WTC11 (cell line): Measurements from ENCODE around the gene MYO5B.

Experiments
- NR1H2 ChIP-seq: sonication (generic); formaldehyde crosslinking; IDR thresholded peaks from 2 replicates; pipeline ENCODE4 v1.9.0; 2021; ENCODE audit warnings: mild to moderate bottlenecking, moderate library complexity, missing genetic modification reagents
- PRDM15 ChIP-seq: sonication (generic); formaldehyde crosslinking; IDR thresholded peaks from 2 replicates; pipeline ENCODE4 v1.8.0; 2022; ENCODE audit warnings: missing genetic modification reagents
- USF2 ChIP-seq: sonication (generic); formaldehyde crosslinking; IDR thresholded peaks from 2 replicates; pipeline ENCODE4 v1.8.1; 2023; ENCODE audit warnings: mild to moderate bottlenecking, missing genetic modification reagents, moderate library complexity
- TF ChIP-seq, protein P1 (sequence below): fragments of 200-600 bp; IDR thresholded peaks from 2 replicates; pipeline ENCODE4 v1.8.0; 2022; ENCODE audit warnings: antibody characterized with exemption
- TF ChIP-seq, protein P2 (sequence below): sonication (generic); formaldehyde crosslinking; IDR thresholded peaks from 2 replicates; pipeline ENCODE4 v1.8.1; 2023; ENCODE audit warnings: mild to moderate bottlenecking, missing genetic modification reagents, borderline replicate concordance

GRCh38 chr18:49884465-49884864, 310.5 kb downstream of the MYO5B start:
- TF ChIP-seq, protein P1, sequence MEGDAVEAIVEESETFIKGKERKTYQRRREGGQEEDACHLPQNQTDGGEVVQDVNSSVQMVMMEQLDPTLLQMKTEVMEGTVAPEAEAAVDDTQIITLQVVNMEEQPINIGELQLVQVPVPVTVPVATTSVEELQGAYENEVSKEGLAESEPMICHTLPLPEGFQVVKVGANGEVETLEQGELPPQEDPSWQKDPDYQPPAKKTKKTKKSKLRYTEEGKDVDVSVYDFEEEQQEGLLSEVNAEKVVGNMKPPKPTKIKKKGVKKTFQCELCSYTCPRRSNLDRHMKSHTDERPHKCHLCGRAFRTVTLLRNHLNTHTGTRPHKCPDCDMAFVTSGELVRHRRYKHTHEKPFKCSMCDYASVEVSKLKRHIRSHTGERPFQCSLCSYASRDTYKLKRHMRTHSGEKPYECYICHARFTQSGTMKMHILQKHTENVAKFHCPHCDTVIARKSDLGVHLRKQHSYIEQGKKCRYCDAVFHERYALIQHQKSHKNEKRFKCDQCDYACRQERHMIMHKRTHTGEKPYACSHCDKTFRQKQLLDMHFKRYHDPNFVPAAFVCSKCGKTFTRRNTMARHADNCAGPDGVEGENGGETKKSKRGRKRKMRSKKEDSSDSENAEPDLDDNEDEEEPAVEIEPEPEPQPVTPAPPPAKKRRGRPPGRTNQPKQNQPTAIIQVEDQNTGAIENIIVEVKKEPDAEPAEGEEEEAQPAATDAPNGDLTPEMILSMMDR: no peak
- TF ChIP-seq PRDM15 (no peak), USF2 (no peak), NR1H2 (CRISPR knock-in tag) (no peak)
- TF ChIP-seq, protein P2, sequence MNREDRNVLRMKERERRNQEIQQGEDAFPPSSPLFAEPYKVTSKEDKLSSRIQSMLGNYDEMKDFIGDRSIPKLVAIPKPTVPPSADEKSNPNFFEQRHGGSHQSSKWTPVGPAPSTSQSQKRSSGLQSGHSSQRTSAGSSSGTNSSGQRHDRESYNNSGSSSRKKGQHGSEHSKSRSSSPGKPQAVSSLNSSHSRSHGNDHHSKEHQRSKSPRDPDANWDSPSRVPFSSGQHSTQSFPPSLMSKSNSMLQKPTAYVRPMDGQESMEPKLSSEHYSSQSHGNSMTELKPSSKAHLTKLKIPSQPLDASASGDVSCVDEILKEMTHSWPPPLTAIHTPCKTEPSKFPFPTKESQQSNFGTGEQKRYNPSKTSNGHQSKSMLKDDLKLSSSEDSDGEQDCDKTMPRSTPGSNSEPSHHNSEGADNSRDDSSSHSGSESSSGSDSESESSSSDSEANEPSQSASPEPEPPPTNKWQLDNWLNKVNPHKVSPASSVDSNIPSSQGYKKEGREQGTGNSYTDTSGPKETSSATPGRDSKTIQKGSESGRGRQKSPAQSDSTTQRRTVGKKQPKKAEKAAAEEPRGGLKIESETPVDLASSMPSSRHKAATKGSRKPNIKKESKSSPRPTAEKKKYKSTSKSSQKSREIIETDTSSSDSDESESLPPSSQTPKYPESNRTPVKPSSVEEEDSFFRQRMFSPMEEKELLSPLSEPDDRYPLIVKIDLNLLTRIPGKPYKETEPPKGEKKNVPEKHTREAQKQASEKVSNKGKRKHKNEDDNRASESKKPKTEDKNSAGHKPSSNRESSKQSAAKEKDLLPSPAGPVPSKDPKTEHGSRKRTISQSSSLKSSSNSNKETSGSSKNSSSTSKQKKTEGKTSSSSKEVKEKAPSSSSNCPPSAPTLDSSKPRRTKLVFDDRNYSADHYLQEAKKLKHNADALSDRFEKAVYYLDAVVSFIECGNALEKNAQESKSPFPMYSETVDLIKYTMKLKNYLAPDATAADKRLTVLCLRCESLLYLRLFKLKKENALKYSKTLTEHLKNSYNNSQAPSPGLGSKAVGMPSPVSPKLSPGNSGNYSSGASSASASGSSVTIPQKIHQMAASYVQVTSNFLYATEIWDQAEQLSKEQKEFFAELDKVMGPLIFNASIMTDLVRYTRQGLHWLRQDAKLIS (CRISPR knock-in tag): no peak
